Measurements from ENCODE around the gene GRHPR. TPM values are rescaled to one million over a fixed set of nuclear protein-coding genes. Genes with fewer than 3 reads are reported as not detected.

GRHPR gene
- total and polyA plus RNA-seq, 2 of the 4 experiments (the other 2 are of a cell fraction) = 182 to 191 TPM

DNA sequence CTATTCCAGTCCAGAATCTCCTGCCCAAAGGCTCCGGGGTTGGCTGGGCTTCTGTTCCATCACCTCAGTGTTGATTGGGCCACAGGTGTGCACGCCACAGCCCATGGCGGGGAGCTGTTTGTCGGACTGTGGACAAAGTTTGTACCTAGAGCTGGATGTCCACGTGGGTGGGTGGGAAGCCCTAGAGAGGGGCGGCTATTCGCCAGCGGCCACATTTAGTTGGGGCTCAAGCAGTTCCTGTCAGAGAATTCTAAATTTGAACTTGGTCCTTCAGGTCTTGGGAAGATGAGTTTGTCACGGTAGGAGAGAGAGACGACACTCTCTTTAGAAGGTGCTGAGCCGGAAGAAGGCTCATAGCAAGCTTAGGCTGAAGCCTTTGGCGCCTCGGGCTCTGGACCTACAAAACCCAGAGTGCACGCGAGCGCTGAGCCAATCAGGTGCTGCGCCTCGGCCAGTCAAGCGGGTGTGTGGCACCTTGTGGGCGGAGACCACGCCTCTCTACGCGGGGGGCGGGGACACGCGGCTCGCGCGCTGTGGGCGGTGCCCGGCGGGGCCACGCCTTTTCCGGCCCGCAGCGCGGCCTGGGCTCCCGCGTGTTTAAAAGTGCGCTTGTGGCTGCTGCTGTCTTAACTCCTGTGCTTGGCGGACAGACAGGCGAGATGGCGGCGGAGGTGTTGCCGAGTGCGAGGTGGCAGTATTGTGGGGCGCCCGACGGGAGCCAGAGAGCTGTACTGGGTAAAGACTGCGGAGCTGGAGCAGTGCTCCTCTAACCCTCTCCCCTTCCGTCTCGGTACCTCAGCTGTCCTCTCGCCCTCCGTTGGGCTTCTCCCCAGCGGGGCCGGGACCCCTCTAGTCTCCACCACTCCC lies 63.1 kb downstream of the GRHPR start, which contains the start of gene POLR1E (continued):
- no peak for TF ChIP-seq CHD1 (IDR thresholded peaks at IDR 0.05; ENCODE audit: low read depth, low read length)
- no peak for TF ChIP-seq RAD21 (IDR thresholded peaks at IDR 0.05; ENCODE audit: low read length)
- peak; percentile 40; the same call in 1 of the 2 replicates for TF ChIP-seq BHLHE40 (IDR thresholded peaks at IDR 0.05; ENCODE audit: low read depth, low read length)

DNA sequence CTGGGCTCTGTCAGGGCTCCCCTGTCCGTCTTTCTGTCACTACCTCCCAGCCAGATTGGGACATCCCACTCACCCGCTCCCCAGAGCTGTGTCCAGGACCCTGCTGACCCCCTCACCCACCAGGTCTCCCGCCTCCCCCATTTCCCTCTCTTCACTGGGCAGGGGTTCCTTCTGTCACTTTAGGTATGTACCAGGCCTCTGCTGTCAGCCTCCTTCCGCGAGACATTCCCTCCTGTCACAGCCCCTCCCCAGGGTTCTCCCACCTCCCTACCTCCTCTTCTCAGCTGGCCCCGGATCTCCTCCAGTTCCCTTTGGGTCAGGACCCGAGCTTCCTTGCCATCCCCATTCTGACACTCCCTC lies 63.7 kb downstream of the GRHPR start:
- H3K27me3 ChIP-seq (ENCODE audit: control insufficient read depth, insufficient read depth, low read length) = peaks cover 4% of the 10 kb centered on the region; the same call in 1 of the 2 replicates
- dilution Hi-C loops (cut with HindIII; ENCODE audit: low sequenced_read_pairs, unreplicated experiment) (no loop called here), in situ Hi-C loops (cut with MboI; ENCODE audit: low sequenced_read_pairs) (loop anchor here (10.0 to 25.0 kb wide), 3 partner anchors 289 to 876 kb away; partner anchors contain the start of gene SHB), intact Hi-C loops (cut with micrococcal nuclease) (loop anchor here (10.0 kb wide), 1 partner anchor 919 kb away; no protein-coding TSS in a partner anchor)
- H3K36me3 ChIP-seq (ENCODE audit: control insufficient read depth, insufficient read depth, low read length) = peaks cover 5% of the 10 kb centered on the region
- H3K23ac ChIP-seq (ENCODE audit: low read depth, low read length) = peak overlapping the region; percentile 72
- peak overlapping the region; percentile 76 for H3K56ac ChIP-seq (ENCODE audit: extremely low read depth, insufficient read depth, low read length)
- DNase-seq (no peak), ATAC-seq (ENCODE audit: low read depth) (no peak)
- H3K9ac ChIP-seq (ENCODE audit: low read depth, low read length) = peak overlapping the region; percentile 59
- H2BK5ac ChIP-seq (ENCODE audit: low read depth, low read length, poor library complexity, severe bottlenecking) = peak overlapping the region; percentile 29
- peak overlapping the region; percentile 79 for H3K14ac ChIP-seq (replicated peaks; ENCODE audit: low read depth, low read length)
- peak overlapping the region; percentile 37 for H2BK120ac ChIP-seq (ENCODE audit: low read depth, low read length)
- peak overlapping the region; percentile 2 to 56; a peak in 1 of 4 replicates for H4K8ac ChIP-seq (ENCODE audit: low read depth in 2 of 2, low read length in 2 of 2)
- H3K79me1 ChIP-seq (ENCODE audit: low read depth in 1 of 2, low read length in 2 of 2) = peaks cover 15 to 28% of the 10 kb centered on the region in 2 experiments; a peak in 3 of 4 replicates
- H3K4ac ChIP-seq (ENCODE audit: low read depth, low read length) = peak overlapping the region; percentile 61
- H2BK15ac ChIP-seq (ENCODE audit: low read depth, low read length) = no peak overlapping the region
- H2BK20ac ChIP-seq (ENCODE audit: low read depth, low read length) = no peak overlapping the region
- peak overlapping the region; percentile 77 for H4K91ac ChIP-seq (ENCODE audit: insufficient read depth, low read depth, low read length)
- peak overlapping the region; percentile 76 for H3K27ac ChIP-seq (ENCODE audit: insufficient read depth, low read length)
- TF ChIP-seq MXI1 (IDR thresholded peaks at IDR 0.05; ENCODE audit: borderline replicate concordance, low read depth, low read length) (peak; percentile 23; the same call in 1 of the 2 replicates), RAD21 (IDR thresholded peaks at IDR 0.05; ENCODE audit: low read length) (no peak)
- H3K9me1 ChIP-seq (ENCODE audit: insufficient read depth, low read length) = peaks cover 5% of the 10 kb centered on the region; the same call in 1 of the 2 replicates
- no CpG with 5 or more reads among the region's 7 CpGs for WGBS, 2 experiments (ENCODE audit: extremely low coverage in 2 of 2, insufficient read length in 1 of 2)
- TSS peak; percentile 61 for BruUV-seq (replicated peaks)
- H3K18ac ChIP-seq (ENCODE audit: low read depth, low read length) = no peak overlapping the region
- H3K9me3 ChIP-seq (ENCODE audit: control insufficient read depth, insufficient read depth, low read length) = no peaks in the 10 kb centered on the region
- ChIA-PET CTCF (no interaction called here), POLR2A (ENCODE audit: unreplicated experiment) (no interaction called here)
- peak overlapping the region; percentile 81 for H2AFZ ChIP-seq (replicated peaks; ENCODE audit: low read length, poor library complexity)
- H4K5ac ChIP-seq (ENCODE audit: low read depth, low read length) = no peak overlapping the region
- H3K4me1 ChIP-seq (ENCODE audit: control insufficient read depth, insufficient read depth, low read length) = peaks cover 11% of the 10 kb centered on the region
- H2AK5ac ChIP-seq (ENCODE audit: low read depth, low read length) = peak overlapping the region; percentile 77
- H3K4me2 ChIP-seq (ENCODE audit: low read depth, low read length) = peak overlapping the region; percentile 83
- peaks cover 7% of the 10 kb centered on the region; the same call in 1 of the 2 replicates for H4K20me1 ChIP-seq (ENCODE audit: insufficient read depth, low read length)
- peak overlapping the region; percentile 77 for H3K4me3 ChIP-seq (ENCODE audit: insufficient read depth, low read depth, low read length)
- peak overlapping the region; percentile 98 for H2AK9ac ChIP-seq (replicated peaks; ENCODE audit: low read depth, low read length, poor library complexity)

Other genes with a start within 250 kb of the GRHPR start
- 9.1 and 10.8 TPM in 2 replicates for gene ZBTB5, start 42.8 kb downstream of the GRHPR start, total RNA-seq (2012; rRNA removed)
- 5.8 and 6.3 TPM in 2 replicates for gene ZBTB5, start 42.8 kb downstream of the GRHPR start, polyA plus RNA-seq (2012; rRNA removed)
- gene POLR1E, start 63.3 kb downstream of the GRHPR start, total RNA-seq (2012; rRNA removed) = 67.5 and 71.9 TPM in 2 replicates
- gene POLR1E, start 63.3 kb downstream of the GRHPR start, polyA plus RNA-seq (2012; rRNA removed) = 42.7 and 48.0 TPM in 2 replicates
- gene FBXO10, start 153.7 kb downstream of the GRHPR start, total RNA-seq (2012; rRNA removed) = 6.6 and 7.5 TPM in 2 replicates
- gene FBXO10, start 153.7 kb downstream of the GRHPR start, polyA plus RNA-seq (2012; rRNA removed) = 6.6 and 6.7 TPM in 2 replicates
- 159 and 229 TPM in 2 replicates for gene TOMM5, start 169.9 kb downstream of the GRHPR start, total RNA-seq (2012; rRNA removed)
- gene TOMM5, start 169.9 kb downstream of the GRHPR start, polyA plus RNA-seq (2012; rRNA removed) = 200 and 206 TPM in 2 replicates
- gene FRMPD1, start 228.3 kb downstream of the GRHPR start, total RNA-seq (2012; rRNA removed) = not detected in 2 replicates
- gene FRMPD1, start 228.3 kb downstream of the GRHPR start, polyA plus RNA-seq (2012; rRNA removed) = not detected in 2 replicates